Measurements from ENCODE around the gene PRRX2.

DNA sequence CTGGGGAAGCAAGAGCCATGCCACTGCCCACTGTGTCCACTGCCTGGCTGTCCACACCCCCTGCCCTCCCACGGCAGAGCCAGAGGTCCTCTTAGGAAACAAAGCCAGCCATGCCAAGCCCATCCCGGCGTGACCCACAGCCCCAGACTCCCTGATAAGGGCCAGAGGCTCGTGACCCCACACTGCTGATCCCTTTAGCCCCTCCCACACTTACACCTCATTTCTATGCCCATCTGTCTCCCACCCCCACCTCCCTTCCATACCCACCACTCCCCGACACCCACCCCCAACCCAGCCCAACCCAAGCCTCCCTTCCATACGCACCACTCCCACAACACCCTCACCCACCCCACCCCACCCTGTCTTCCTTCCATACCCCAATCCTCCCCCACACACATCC is 70.1 kb downstream of the PRRX2 start:
- TF ChIP-seq, protein P1, sequence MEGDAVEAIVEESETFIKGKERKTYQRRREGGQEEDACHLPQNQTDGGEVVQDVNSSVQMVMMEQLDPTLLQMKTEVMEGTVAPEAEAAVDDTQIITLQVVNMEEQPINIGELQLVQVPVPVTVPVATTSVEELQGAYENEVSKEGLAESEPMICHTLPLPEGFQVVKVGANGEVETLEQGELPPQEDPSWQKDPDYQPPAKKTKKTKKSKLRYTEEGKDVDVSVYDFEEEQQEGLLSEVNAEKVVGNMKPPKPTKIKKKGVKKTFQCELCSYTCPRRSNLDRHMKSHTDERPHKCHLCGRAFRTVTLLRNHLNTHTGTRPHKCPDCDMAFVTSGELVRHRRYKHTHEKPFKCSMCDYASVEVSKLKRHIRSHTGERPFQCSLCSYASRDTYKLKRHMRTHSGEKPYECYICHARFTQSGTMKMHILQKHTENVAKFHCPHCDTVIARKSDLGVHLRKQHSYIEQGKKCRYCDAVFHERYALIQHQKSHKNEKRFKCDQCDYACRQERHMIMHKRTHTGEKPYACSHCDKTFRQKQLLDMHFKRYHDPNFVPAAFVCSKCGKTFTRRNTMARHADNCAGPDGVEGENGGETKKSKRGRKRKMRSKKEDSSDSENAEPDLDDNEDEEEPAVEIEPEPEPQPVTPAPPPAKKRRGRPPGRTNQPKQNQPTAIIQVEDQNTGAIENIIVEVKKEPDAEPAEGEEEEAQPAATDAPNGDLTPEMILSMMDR (IDR thresholded peaks at IDR 0.05), result no peak
- TF ChIP-seq EZH2 (IDR thresholded peaks at IDR 0.05; ENCODE audit: borderline replicate concordance, insufficient read depth, low read depth, low read length, poor library complexity, severe bottlenecking), result no peak
